Fibroblast of pulmonary artery (primary cell): Measurements from ENCODE around the gene QRICH2.
"Not testable (repeated sequence)": the region's sequence is repeated elsewhere in the genome, so short reads cannot be mapped to it uniquely, and the experiment has no call there.

Experiments
- DNase-seq: peaks from one replicate; pipeline ENCODE4 v3.0.0-alpha.2; 2010; ENCODE audit warnings: low read depth
- H3K4me3 ChIP-seq: replicated peaks from 2 replicates; pipeline ENCODE4 v1.5.1; 2011; ENCODE audit warnings: low read depth, mild to moderate bottlenecking, control low read depth, low read length, moderate library complexity
- CTCF ChIP-seq: IDR thresholded peaks from 2 replicates; pipeline ENCODE4 v1.5.1; 2011; ENCODE audit warnings: mild to moderate bottlenecking, control low read depth, low read length, inconsistent platforms; ENCODE audit errors: missing control alignments

The QRICH2 gene

GRCh38 chr17:76309461-76309860 lies 1.4 kb upstream of the QRICH2 start:
- H3K4me3 ChIP-seq, result no peak overlapping the region
- no peak for DNase-seq
- TF ChIP-seq CTCF, result no peak

GRCh38 chr17:76307299-76307965 lies 644 bp downstream of the QRICH2 start:
- no peak for TF ChIP-seq CTCF
- no peak overlapping the region for H3K4me3 ChIP-seq
- DNase-seq, result no peak

- not testable (repeated sequence) for DNase-seq
Measured at GRCh38 chr17:76305135-76305454, 3.0 kb downstream of the QRICH2 start.

GRCh38 chr17:76304226-76305134 lies 3.6 kb downstream of the QRICH2 start:
- DNase-seq, result no peak
- TF ChIP-seq CTCF, result no peak
- H3K4me3 ChIP-seq, result no peak overlapping the region

More at GRCh38 chr17:76305135-76305454, 3.0 kb downstream of the QRICH2 start:
- H3K4me3 ChIP-seq, result not testable (repeated sequence)

- DNase-seq, result no peak
- no peak for TF ChIP-seq CTCF
- H3K4me3 ChIP-seq, result no peak overlapping the region
Measured at GRCh38 chr17:76297436-76297835, 10.6 kb downstream of the QRICH2 start.

GRCh38 chr17:76296889-76297288 lies 11.2 kb downstream of the QRICH2 start:
- TF ChIP-seq CTCF, result no peak
- no peak overlapping the region for H3K4me3 ChIP-seq
- DNase-seq, result no peak

- no peak for TF ChIP-seq CTCF
- DNase-seq, result no peak
- H3K4me3 ChIP-seq, result no peak overlapping the region
Measured at GRCh38 chr17:76296186-76296585, 11.9 kb downstream of the QRICH2 start.
